Stimulated activated CD8-positive, alpha-beta memory T cell treated with anti-CD3 and anti-CD28 coated beads, Interleukin-15, amount 100 ng/mL, for 4 hours (primary cell): Measurements from ENCODE around the gene ACAN.

Experiments used
- DNase-seq, 2 donors: peaks; one replicate each; pipeline ENCODE4 v3.0.0-alpha.2; 2020; ENCODE audit warnings: low read depth in 2 of 2

The ACAN gene

GRCh38 chr15:88803241-88803919, at the start of gene ACAN:
ACAN (plus strand) TSS chr15:88803436; CDS start chr15:88836207, 32,771 bp downstream.
- DNase-seq, result no peak

- no peak for DNase-seq
Measured at GRCh38 chr15:88756521-88756920, 46.7 kb upstream of the ACAN start.

- DNase-seq, result no peak
Measured at GRCh38 chr15:88756921-88757320, 46.3 kb upstream of the ACAN start.

- no peak for DNase-seq
Measured at GRCh38 chr15:88759872-88760271, 43.4 kb upstream of the ACAN start.

- no peak for DNase-seq
Measured at GRCh38 chr15:88764448-88764847, 38.8 kb upstream of the ACAN start.

- DNase-seq, result no peak
Measured at GRCh38 chr15:88765212-88765611, 38.0 kb upstream of the ACAN start.

- DNase-seq, result no peak
Measured at GRCh38 chr15:88769161-88769971, 33.9 kb upstream of the ACAN start.

- DNase-seq, result no peak
Measured at GRCh38 chr15:88775776-88776175, 27.5 kb upstream of the ACAN start.

GRCh38 chr15:88776646-88777045, 26.6 kb upstream of the ACAN start:
- no peak for DNase-seq

GRCh38 chr15:88779944-88780343, 23.3 kb upstream of the ACAN start:
- no peak for DNase-seq

- DNase-seq, result no peak
Measured at GRCh38 chr15:88782465-88782864, 20.8 kb upstream of the ACAN start.

GRCh38 chr15:88785217-88785616, 18.0 kb upstream of the ACAN start:
- DNase-seq, result no peak

GRCh38 chr15:88788036-88788435, 15.2 kb upstream of the ACAN start:
- DNase-seq, result no peak

GRCh38 chr15:88788816-88789215, 14.4 kb upstream of the ACAN start:
- DNase-seq, result no peak

- DNase-seq, result no peak
Measured at GRCh38 chr15:88790486-88790885, 12.8 kb upstream of the ACAN start.

- DNase-seq, result no peak
Measured at GRCh38 chr15:88791637-88792036, 11.6 kb upstream of the ACAN start.

- DNase-seq, result no peak
Measured at GRCh38 chr15:88792342-88793282, 10.6 kb upstream of the ACAN start.

GRCh38 chr15:88794001-88794400, 9.2 kb upstream of the ACAN start:
- DNase-seq, result no peak

- no peak for DNase-seq
Measured at GRCh38 chr15:88797663-88798339, 5.4 kb upstream of the ACAN start.

GRCh38 chr15:88799341-88799740, 3.9 kb upstream of the ACAN start:
- no peak for DNase-seq

GRCh38 chr15:88800026-88800425, 3.2 kb upstream of the ACAN start:
- DNase-seq, result no peak

- DNase-seq, result no peak
Measured at GRCh38 chr15:88800738-88801137, 2.5 kb upstream of the ACAN start.
